ENCODE data around the gene ZIK1. TPM values are rescaled to one million over a fixed set of nuclear protein-coding genes. Genes with fewer than 3 reads are reported as not detected.

ZIK1 gene
- total RNA-seq, 1 experiment from 2014 or later, result not detected

GRCh38 chr19:57637379-57637778 is 53.4 kb downstream of the ZIK1 start (continued):
- no peak for TF ChIP-seq ZFX (IDR thresholded peaks at IDR 0.05)
- TF ChIP-seq ATF3 (IDR thresholded peaks at IDR 0.05), result no peak
- no peak for TF ChIP-seq ELF1 (IDR thresholded peaks at IDR 0.05; ENCODE audit: borderline replicate concordance, low read depth)
- no peak for TF ChIP-seq RAD21 (IDR thresholded peaks at IDR 0.05; ENCODE audit: low read depth)
- no peak for TF ChIP-seq ZBTB33 (IDR thresholded peaks at IDR 0.05; ENCODE audit: extremely low read depth, insufficient replicate concordance, low read length)

GRCh38 chr19:57641715-57642234 is 57.8 kb downstream of the ZIK1 start:
- H3K9ac ChIP-seq (ENCODE audit: low read length), result no peak overlapping the region
- H3K36me3 ChIP-seq (ENCODE audit: control insufficient read depth in 1 of 2, insufficient read depth in 2 of 2, low read length in 2 of 2), result peaks cover 15 to 23% of the 10 kb centered on the region in 2 experiments
- no peaks in the 10 kb centered on the region for H4K20me1 ChIP-seq (ENCODE audit: insufficient read depth)
- no peak overlapping the region for H3K4me2 ChIP-seq (ENCODE audit: low read length)
- no peaks in the 10 kb centered on the region for H3K9me2 ChIP-seq (ENCODE audit: insufficient read depth)
- ATAC-seq (no peak), DNase-seq (ENCODE audit: low read depth, low spot score) (no peak)
- RAD21 ChIA-PET (ENCODE audit: low non-redundant PET in 1 of 2, low total read pairs in 2 of 2, uncharacterized antibody in 2 of 2, unreplicated experiment in 2 of 2), result no interaction called here
- no peak overlapping the region for H3K4me3 ChIP-seq (replicated peaks in 1 of 2; ENCODE audit: low read depth in 1 of 2, low read length in 2 of 2)
- CTCF ChIA-PET, result no interaction called here
- H2AFZ ChIP-seq (ENCODE audit: low read depth, low read length, poor library complexity, severe bottlenecking), result no peak overlapping the region
- intact Hi-C loops (cut with micrococcal nuclease), result no loop called here
- no peaks in the 10 kb centered on the region for H3K27me3 ChIP-seq (ENCODE audit: insufficient read depth, low read length)
- no peaks in the 10 kb centered on the region for H3K4me1 ChIP-seq (ENCODE audit: control insufficient read depth in 1 of 2, insufficient read depth in 2 of 2, low read length in 2 of 2)
- H3K79me2 ChIP-seq (ENCODE audit: insufficient read depth, low read length), result no peaks in the 10 kb centered on the region
- no peak overlapping the region for H3K27ac ChIP-seq (ENCODE audit: low read depth, low read length)
- no peak for TF ChIP-seq JUND (IDR thresholded peaks at IDR 0.05)
- no peak for TF ChIP-seq ZBTB33 (IDR thresholded peaks at IDR 0.05; ENCODE audit: extremely low read depth, insufficient replicate concordance, low read length)
- no peak for TF ChIP-seq CEBPB (IDR thresholded peaks at IDR 0.05; ENCODE audit: low read depth)
- no peak for TF ChIP-seq CTCF (IDR thresholded peaks at IDR 0.05 in 2 of 3, conservative IDR thresholded peaks at IDR 0.05 in 1 of 3; ENCODE audit: borderline replicate concordance in 1 of 3, insufficient read depth in 1 of 3, low read depth in 2 of 3, low read length in 2 of 3)
- no peak for TF ChIP-seq RAD21 (IDR thresholded peaks at IDR 0.05; ENCODE audit: low read depth)
- TF ChIP-seq EZH2phosphoT487 (IDR thresholded peaks at IDR 0.05; ENCODE audit: borderline replicate concordance), result no peak
- TF ChIP-seq FOSL1 (IDR thresholded peaks at IDR 0.05; ENCODE audit: low read depth), result no peak
- no peak for TF ChIP-seq TCF7L2 (IDR thresholded peaks at IDR 0.05; ENCODE audit: borderline replicate concordance, extremely low read depth, insufficient read depth, insufficient read length)
- no peak for TF ChIP-seq EZH2 (IDR thresholded peaks at IDR 0.05)
- no peak for TF ChIP-seq ZNF274 (IDR thresholded peaks at IDR 0.05; ENCODE audit: low read depth, low read length)
- TF ChIP-seq SRF (IDR thresholded peaks at IDR 0.05; ENCODE audit: low read depth), result no peak
- no peak for TF ChIP-seq MAX (IDR thresholded peaks at IDR 0.05)
- BruUV-seq (replicated peaks), result no TSS peak
- POLR2A ChIA-PET, result no interaction called here
- H3K9me3 ChIP-seq (ENCODE audit: control insufficient read depth in 1 of 2, insufficient read depth in 1 of 2, low read depth in 1 of 2, low read length in 2 of 2), result peaks cover 24 to 32% of the 10 kb centered on the region in 2 experiments; a peak in 3 of 4 replicates
